Stimulated activated CD8-positive, alpha-beta memory T cell treated with anti-CD3 and anti-CD28 coated beads, Interleukin-15, amount 100 ng/mL, for 4 hours (primary cell): ENCODE results near the gene AMHR2.

ENCODE experiments used
- DNase-seq, 2 donors: peaks; one replicate each; pipeline ENCODE4 v3.0.0-alpha.2; 2020; ENCODE audit warnings: low read depth in 2 of 2

The AMHR2 gene

DNA sequence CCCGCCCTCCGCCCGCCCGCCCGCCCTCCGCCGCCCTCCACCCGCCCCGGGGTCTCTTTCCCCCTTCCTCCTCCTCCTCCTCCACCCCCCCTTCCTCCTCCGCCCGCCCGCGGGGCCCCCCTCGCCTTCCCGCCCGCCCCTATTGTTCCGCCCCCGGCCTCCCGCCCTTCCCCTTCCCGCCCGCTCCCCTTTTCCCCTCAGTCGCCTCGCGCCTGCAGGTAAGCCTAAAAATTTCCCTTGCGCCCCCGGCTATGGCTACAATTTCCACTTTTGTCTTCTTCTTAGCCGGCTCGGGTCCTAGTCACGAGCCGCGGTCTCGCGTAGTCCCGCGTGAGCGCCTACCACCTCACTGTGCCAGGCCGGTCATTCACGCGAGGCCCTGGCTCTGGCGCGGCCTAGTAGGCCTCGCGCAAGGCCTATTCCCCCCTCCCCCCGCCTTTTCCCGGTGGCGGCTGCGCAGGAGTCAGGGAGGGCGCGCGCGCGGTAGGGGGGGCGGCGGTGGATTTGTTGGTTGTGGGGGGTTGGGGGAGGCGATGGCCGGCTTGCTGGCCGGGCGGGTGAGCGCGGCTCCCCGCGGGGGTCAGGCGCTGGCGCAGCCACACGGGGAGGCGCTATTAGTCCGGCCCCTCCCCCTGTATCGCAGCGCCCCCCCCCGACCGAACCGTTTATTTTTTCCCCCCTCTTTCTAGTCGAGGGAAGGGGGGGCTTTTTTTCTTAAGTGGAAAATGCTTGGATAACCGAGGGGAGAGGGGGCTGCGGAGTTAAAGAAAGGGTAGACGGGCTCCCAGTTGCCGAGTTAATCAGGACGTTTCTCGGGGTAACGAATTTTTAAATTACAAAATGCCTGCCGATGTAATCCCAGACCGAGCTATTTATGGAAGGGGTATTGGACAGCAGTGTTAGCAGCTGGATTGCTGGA, 28.8 kb downstream of the AMHR2 start:
- peak; percentile 62 to 63 for DNase-seq

GRCh38 chr12:53453953-53454640, 30.4 kb downstream of the AMHR2 start:
- no peak for DNase-seq

DNA sequence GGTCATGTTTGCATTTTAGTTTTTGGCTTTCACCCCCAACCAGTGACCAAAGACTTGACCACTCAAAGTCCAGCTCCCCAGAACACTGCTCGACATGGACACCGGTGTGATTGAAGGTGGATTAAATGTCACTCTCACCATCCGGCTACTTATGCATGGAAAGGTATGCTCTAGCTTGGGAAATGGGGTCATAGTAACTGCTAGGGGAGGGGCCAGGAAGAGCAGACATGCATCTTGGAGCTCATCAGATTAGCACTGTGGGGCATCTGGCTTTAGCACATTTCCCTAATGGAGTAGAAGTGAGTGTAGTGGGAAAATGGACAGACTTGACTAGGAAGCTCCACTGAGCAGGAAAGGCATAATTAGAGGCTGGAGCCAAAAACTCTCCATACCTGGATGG, 31.1 kb downstream of the AMHR2 start:
- no peak for DNase-seq

GRCh38 chr12:53456654-53457366, 33.2 kb downstream of the AMHR2 start:
- no peak for DNase-seq

DNA sequence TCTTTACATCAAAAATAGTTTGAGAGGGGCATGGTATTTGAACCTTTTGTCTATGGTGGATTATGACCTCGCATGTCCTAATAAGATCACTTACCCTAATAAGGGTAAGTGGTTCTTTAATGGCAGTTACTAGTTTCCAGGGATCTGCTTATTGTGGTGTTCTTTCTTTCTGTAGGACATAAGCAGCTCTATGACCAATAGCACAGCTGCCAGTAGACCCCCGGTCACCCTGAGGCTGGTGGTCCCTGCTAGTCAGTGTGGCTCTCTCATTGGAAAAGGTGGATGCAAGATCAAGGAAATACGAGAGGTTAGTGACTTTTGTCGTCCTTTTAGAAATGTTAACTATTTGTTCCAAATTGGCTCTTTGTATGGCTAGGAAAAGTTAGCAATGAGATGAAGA, 35.4 kb downstream of the AMHR2 start:
- DNase-seq, result no peak

- no peak for DNase-seq
These were observed 37.4 kb downstream of the AMHR2 start for GRCh38 chr12:53461059-53461458.

GRCh38 chr12:53461591-53461990, 37.9 kb downstream of the AMHR2 start:
- DNase-seq, result no peak

DNA sequence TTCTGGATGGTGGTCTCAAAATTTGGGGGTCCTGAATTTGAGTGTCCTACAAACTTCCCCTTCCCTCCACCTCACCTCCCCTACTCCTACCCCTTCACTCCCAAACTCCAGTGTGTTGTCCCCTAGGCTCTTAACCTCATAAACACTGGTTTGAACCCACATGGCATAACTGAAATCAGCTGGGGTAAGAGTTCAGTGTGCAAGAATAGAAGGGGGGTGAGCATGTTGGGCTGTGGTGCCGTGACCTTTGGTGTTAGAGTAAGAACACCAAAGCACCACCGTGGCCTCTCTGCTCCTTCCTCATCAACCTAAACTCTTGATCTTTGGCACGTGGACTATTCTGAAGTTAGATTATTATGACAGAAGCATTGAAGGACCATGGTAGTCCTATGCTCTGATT, 39.3 kb downstream of the AMHR2 start:
- DNase-seq, result no peak

DNA sequence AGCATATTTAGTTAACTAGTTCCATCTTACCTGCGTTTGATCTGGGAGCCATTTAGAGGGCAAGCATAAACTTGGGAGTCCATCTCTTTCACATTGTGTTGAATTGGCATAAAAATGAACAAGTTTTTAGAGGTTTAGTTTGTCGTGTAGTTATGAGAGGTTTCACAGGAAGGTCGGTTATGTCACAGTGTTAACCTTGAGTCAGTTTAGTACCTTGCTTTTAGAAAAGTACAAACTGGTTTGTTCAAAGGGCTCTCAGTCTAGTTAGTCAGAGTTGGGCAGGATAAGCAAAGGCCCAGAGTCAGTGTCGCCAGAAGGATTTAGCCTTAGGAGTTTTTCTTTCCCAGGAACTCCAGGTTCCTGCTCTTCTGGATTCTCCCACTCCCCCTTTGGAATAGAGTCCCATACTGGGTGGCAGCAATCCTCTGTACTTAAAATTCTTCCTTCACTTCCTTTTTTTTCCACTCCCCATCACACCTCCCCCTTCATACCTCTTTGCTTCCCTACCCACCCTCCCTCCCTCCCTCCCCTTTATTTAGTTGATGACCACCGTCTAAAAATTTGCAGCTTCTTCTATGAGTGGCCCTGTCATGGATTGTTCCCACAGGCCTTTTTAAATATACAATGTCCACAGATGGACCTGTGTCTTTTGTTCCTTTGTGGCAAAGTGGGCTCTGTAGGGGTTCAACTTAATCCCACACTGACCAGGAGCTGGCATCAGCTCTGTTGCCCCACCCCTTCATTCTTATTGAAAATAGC, 40.3 kb downstream of the AMHR2 start:
- no peak for DNase-seq

DNA sequence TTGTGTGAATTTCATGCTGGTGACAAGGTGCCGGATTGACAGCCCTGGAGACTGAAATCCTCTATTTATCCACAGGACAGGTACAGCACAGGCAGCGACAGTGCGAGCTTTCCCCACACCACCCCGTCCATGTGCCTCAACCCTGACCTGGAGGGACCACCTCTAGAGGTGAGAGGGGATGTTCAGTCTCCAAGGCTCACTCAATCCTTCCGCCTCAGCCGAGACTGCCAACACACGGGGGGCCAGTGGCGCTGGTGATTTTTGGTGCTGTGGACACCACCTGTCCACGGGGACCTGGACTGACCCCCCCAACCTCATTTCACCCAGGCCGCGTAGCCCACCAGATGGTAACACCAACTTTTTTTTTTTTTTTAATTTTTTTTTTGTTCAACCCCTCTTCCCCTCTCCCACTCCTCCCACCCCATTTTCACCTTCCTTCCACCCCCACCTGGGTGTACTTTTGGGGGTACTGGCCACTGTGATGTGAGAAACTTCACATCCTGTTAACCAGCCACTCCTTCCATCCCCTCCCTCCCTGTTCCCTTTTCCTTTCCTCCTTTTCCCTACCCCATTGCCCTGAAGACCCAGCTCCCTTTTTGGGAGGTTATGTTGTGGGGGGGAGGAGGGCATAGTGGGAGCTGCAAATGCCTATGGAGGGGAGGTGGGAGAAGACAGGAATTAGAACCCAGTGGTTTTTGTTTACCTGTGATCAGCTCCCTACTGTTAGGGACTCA, 41.2 kb downstream of the AMHR2 start:
- no peak for DNase-seq

DNA sequence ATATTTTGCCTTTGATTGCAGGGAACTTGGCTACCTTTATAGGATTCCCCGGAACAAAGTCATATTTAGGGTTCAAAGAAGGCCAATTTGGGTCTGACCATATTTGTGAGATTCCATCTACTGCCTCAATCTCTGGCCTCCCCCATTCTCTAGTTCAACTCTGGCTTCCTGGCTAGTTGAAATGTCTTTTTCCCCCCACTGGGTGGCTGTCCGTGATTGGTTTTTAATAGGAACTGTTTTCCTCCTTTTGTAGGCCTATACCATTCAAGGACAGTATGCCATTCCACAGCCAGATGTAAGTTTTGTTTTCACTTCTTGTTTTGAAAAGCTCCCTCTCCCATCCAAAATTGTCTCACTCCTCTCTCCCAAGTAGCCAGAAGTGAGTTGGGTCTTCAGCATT, 42.0 kb downstream of the AMHR2 start:
- no peak for DNase-seq

DNA sequence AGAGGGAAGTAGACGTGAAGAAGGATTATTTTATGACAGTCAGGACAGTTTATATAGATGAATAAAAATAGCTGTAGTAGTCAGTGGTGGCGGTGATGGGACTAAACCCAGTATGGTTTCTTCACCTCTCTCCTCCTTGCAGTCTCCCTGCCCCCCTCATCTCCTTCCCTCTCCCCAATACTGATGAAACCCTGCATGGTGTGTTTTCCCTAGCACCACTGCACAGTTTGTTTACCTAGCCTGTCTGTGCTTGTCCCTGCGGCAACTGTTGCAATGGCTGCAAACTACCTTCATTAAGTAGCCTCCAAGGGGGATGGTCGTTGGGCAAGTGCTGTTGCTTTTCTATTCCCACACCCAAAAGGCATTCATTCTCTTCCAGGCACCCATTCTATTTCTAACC, 43.0 kb downstream of the AMHR2 start:
- DNase-seq, result no peak

GRCh38 chr12:53467082-53467481, 43.4 kb downstream of the AMHR2 start:
- DNase-seq, result no peak

DNA sequence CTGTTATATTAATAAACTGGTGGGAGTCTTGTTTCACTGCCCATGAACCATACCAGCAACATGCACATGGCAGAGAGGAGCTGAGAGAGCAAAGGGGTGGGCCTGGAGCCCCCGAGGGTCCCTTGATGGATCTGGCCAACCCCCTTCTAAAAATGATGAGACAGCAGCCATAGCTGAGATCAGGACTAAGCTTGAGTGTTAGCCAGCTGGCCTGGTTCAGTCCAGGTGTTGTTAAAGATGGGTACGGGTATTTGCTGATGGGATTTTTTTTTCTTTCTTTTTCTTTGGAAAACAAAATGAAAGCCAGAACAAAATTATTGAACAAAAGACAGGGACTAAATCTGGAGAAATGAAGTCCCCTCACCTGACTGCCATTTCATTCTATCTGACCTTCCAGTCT, 44.2 kb downstream of the AMHR2 start:
- DNase-seq, result no peak

GRCh38 chr12:53468282-53468681, 44.6 kb downstream of the AMHR2 start:
- no peak for DNase-seq

DNA sequence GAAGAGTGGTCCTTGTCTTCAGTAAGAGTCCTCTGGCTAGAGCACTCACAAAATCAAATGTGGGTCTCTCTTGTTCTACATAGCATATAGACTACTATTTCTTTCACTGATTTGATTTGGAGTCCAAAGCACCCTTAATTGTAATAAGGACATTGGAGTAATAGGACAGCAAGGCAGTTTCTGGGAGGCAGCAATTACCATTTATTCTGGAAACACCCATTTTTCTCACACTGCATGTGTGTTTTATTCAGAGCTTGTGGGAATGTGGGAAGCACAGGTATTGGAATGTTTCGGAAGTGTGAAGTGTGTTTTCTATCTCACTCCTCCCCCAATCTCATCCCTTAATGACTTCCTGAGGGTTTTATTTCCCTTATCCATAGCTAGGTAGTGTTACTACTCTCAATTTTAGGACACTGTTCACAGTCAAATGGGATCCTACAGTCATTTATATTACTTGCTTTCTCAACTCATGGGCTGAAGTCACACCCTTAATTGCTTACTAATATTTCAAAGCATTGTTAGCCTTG, 48.5 kb downstream of the AMHR2 start:
- DNase-seq, result no peak

GRCh38 chr12:53474077-53474476, 50.4 kb downstream of the AMHR2 start:
- DNase-seq, result no peak

GRCh38 chr12:53474819-53475218, 51.2 kb downstream of the AMHR2 start:
- DNase-seq, result no peak

DNA sequence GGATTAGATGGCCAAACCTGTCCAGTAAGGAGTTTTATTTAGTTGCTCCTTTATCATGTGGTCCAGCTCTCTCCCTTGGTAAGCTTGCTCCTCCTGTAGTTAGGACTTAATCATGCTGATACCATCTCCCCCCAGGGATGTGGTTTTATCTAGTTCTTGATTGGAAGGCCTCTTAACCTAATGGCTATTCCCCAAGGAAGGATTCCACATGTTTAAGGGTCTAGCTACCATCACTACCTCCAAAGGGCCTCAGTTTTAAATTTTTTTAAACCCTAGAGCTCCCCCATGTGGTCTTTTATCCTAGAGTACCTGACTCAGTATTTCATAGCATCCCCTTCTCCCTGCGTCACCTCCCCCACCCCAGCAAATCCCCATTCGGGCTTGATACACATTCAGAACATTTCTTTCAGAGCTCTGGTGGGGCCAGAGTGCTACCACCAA, 53.1 kb downstream of the AMHR2 start:
- DNase-seq, result no peak

DNA sequence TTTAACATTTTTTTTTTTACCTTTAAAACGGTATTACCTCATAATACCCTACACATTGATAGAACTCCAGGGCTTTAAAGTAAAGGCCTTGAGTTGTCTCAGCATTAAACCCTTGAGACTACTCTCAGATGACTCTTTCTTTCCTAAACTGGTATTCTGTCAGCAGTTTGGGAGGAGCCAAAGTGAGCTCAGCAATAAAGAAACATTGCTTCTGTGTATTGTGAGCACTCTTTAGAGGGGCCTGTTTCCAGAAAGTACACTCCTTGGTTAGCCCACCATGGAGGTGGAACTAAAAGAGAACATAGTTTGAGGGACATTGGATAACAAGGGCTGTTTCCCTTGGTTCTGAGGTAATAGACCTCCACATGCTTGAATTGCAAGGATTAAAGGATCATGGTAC, 55.2 kb downstream of the AMHR2 start:
- no peak for DNase-seq

- DNase-seq, result no peak
These were observed 55.7 kb downstream of the AMHR2 start for GRCh38 chr12:53479331-53479730.
